Measurements from ENCODE around the gene SPATS2.
"Not testable (repeated sequence)": the region's sequence is repeated elsewhere in the genome, so short reads cannot be mapped to it uniquely, and the experiment has no call there.

SPATS2 gene

DNA sequence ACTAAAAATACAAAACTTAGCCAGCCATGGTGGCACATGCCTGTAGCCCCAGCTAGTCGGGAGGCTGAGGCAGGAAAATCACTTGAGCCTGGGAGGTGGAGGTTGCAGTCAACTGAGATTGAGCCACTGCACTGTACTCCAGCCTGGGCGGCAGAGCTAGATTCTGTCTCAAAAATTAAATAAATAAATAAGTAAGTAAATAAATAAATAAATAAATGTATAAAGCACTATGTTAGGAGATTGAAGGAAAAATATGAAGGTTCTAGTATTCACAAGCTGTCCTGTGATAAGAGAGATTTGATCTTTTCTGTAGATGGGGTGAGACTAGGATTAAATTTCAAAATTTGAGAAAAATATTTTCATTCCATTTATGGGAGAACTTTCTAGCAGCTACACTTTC lies 14.9 kb upstream of the SPATS2 start:
- no peak for DNase-seq (ENCODE audit: low spot score)

DNA sequence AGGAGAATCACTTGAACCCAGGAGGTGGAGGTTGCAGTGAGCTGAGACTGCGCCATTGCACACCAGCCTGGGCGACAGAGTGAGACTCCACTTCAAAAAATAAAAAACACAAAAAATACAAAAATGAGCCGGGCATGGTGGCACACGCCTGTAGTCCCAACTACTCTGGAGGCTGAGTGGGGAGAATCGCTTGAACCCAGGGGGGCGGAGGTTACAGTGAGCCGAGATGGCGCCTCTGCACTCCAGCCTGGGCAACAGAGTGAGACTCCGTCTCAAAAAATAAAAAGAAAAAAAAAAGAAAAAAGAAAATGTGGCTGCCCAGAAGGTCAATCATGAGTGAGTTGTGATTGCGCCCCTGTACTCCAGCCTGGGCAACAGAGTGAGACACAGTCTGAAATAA lies 11.3 kb upstream of the SPATS2 start:
- no peak for DNase-seq (ENCODE audit: low spot score)

DNA sequence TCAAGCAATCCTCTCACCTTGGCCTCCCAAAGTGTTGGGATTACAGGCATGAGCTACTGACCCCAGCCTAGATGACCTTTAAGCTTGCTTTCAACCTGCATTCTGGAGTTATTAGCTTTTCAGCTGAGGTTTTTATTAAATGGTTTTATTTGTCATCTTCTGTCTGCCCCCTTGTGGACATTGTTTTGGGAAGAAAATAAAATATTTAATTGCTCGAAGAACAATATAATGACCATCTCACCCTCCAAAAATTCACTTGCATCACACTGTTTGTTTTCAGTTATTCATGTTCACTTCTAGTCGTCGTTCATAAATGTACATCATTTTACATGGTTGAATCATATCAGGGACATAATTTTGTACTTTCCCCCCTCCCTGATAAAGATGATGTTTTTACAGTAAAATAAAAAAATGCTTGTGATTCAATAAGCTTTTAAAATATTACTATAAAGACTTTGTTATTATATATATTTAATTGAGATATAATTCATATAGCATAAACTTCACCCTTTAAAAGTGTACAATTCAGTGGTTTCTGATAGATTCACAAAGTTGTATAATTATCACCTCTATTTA lies 10.1 kb upstream of the SPATS2 start:
- peak; percentile 81 for DNase-seq (ENCODE audit: low spot score)

- peak; percentile 84 for DNase-seq (ENCODE audit: low spot score)
Measured at GRCh38 chr12:49358483-49359141, 8.7 kb upstream of the SPATS2 start.

DNA sequence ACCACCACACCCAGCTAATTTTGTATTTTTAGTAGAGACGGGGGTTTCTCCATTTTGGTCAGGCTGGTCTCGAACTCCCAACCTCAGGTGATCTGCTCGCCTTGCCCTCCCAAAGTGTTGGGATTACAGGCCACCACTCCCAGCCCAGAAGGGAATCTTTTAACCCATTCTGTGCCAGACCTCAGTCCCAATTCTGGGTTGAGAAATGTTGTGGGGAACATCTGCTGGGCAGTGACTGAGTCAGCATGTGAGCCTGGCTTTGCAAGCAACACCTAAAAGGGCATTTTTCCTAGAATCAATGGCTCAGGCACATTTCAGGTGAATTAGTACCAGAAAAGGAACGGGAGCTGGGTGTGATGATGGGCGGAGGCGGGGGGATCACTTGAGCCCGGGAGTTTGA lies 7.6 kb upstream of the SPATS2 start:
- DNase-seq (ENCODE audit: low spot score): no peak

- DNase-seq (ENCODE audit: low spot score): no peak
Measured at GRCh38 chr12:49362077-49362476, 5.2 kb upstream of the SPATS2 start.

GRCh38 chr12:49364989-49365388 lies 2.3 kb upstream of the SPATS2 start:
- DNase-seq (ENCODE audit: low spot score): no peak

DNA sequence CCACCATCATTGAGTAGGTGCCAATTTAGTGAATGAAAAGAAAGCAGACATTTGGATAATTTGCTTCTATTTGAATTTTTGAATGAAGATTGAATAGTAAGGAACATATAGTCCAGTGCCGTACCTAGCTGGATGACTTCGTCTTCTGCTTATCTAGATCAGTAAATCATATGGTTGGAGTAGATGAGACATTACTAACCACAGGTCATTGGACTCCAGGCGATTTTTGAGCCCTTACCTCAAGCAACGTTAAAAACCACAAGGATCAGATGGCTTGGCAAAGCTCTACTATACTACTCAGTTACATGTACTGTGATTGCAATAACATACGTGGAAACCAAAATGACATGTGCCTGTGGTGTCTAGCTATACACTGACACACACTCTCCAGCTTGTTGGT lies 1.7 kb upstream of the SPATS2 start:
- DNase-seq (ENCODE audit: low spot score): no peak

- DNase-seq (ENCODE audit: low spot score): no peak
Measured at GRCh38 chr12:49366096-49366651, 1.1 kb upstream of the SPATS2 start.

- peak; percentile 95 for DNase-seq (ENCODE audit: low spot score)
Measured at GRCh38 chr12:49366652-49367380, 446 bp upstream of the SPATS2 start.

GRCh38 chr12:49368240-49368600 lies 958 bp downstream of the SPATS2 start:
- DNase-seq (ENCODE audit: low spot score): no peak

GRCh38 chr12:49369411-49370145 lies 2.3 kb downstream of the SPATS2 start:
- peak; percentile 59 for DNase-seq (ENCODE audit: low spot score)

GRCh38 chr12:49370539-49370938 lies 3.3 kb downstream of the SPATS2 start:
- DNase-seq (ENCODE audit: low spot score): no peak

- no peak for DNase-seq (ENCODE audit: low spot score)
Measured at GRCh38 chr12:49375406-49375805, 8.1 kb downstream of the SPATS2 start.

DNA sequence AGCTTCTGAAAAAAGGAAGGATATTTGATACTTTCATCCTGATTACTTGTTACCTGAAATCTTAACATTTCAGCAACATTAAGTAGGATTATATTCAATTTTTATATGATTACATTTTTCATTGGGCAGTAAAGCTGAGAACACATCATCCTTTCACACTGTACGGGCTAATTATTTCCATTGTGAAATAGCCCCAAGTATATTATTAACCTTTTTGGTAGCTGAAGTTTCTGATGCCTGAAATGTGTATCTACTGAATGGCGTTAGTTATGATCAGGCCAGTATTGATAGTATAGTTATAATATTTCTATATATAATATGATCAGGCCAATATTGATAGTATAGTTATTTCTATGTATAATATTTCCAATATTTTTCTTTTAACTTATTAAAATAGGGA lies 10.1 kb downstream of the SPATS2 start:
- no peak for DNase-seq (ENCODE audit: low spot score)

DNA sequence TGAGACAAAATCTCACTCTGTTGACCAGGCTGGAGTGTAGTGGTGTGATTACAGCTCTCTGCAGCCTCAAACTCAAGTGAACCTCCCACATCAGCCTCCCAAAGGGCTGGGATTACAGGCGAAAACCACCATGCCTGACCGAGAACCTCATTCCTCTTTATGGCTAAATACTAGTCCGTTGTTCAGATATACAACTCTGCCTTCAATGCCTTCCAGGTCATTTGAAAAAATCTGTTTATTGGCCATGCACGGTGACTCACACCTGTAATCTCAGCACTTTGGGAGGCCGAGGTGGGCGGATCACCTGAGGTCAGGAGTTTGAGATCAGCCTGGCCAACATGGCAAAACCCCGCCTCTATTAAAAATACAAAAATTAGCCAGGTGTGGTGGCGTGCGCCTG lies 12.9 kb downstream of the SPATS2 start:
- not testable (repeated sequence) for DNase-seq (ENCODE audit: low spot score)

DNA sequence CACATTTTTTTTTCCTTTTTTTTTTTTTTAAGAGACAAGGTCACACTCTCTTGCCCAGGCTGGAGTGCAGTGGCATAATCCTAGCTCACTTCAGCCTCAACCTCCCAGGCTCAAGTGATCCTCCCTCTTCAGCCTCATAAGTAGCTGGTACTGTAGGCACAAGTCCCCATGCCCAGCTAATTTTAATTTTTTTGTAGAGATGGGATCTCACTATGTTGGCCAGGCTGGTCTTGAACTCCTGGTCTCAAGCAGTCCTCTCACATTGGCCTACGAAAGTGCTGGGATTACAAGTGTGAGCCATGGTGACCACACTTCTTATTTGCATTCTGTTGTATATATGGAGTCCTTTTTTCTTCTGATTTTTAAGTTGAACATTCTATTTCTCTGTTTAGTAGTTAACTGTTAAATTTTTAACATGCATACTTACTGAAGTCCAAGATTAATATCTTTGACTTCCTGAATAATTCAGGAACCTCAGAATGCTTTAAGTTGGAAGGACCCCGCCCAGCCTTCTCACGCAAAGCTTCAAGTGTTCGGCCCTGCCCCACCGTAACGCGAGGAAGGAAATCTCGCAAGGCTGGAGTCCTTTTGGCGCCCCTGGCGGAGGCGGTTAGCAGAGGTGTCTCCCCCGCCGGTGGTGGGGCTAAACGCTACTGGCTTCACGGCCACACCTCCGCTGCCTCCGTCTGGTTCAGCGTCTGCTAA lies 21.6 kb downstream of the SPATS2 start:
- no peak for DNase-seq (ENCODE audit: low spot score)

DNA sequence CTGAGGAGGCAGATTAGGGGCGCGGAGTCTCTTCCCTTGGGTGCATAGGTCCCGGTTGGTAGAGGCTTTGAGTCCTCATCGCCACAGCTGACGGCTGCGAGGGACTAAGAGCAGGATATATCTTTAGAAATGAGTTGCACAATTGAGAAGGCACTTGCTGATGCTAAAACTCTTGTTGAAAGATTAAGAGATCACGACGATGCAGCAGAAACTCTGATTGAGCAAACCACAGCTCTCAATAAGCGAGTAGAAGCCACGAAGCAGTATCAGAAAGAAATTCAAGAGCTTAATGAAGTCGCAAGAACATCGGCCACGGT lies 22.1 kb downstream of the SPATS2 start:
- DNase-seq (ENCODE audit: low spot score): no peak

DNA sequence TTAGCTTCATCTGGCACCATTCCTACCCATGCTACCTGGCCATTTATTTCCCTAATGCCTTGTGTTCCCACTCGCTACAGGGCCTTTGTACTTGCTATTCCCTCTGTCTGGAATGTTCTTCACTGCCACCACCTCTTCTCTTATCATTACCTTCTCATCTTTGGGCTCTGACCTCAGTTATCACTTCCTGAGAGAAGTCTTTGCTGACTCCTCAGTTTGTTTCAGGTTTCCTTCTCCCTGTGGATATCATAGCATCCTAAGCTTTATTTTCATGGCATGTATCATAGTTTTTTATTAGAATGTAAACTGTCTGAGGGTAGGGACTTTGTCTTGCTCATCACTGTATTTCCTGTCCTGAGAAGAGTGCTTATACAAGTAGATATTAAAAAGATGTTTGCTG lies 29.7 kb downstream of the SPATS2 start:
- DNase-seq (ENCODE audit: low spot score): no peak

DNA sequence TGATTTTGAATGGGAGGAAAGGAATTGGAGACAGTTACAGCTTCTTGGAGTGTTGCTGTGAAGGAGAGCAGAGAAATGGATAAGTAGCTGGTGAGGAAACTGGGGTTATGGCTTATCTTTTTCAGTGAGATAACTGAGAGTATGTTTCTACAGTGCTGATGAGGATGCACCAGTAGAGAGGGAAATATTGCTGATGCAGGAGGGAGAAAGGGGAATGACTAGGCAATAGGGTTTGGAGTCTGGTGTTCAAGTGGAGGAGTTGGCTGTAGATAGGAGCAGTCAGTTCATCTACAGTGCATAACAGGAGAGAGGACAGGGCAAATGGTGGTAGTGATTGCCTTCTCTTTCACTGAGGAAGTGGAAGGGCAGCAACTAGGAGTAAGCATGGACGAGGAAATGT lies 33.0 kb downstream of the SPATS2 start:
- DNase-seq (ENCODE audit: low spot score): no peak

- DNase-seq (ENCODE audit: low spot score): no peak
Measured at GRCh38 chr12:49403971-49404450, 36.7 kb downstream of the SPATS2 start.

DNA sequence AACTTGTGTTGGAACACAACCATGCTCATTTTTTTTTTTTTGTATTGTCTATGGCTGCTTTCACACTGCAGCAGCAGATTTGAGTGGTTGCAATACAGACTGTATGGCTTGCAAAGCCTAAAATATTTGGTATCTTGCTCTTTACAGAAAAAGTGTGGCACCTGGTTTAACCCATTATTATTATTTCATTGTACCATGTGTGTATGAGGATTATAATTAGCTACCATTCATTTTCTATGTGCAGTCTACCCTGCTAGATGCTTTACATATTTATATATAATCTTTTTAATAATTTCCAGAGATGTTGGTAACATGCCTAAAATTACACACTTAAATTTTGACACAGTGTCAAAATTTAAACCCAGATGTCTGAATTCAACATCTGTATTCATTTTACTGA lies 37.7 kb downstream of the SPATS2 start:
- no peak for DNase-seq (ENCODE audit: low spot score)
